HG02798 (cell line): ENCODE results near the gene TPRN.

Experiments used
- ATAC-seq: cut with Tn5 transposase; IDR thresholded peaks from one replicate; pipeline ENCODE4 v1.9.1; 2021; ENCODE audit warnings: mild to moderate bottlenecking; ENCODE audit not compliant: unreplicated experiment, poor library complexity

Gene TPRN

GRCh38 chr9:137163365-137163715 lies 37.2 kb downstream of the TPRN start:
- ATAC-seq = no peak

- no peak for ATAC-seq
Observed at GRCh38 chr9:137162505-137163364, 37.8 kb downstream of the TPRN start.

- ATAC-seq = no peak
Observed at GRCh38 chr9:137161558-137162486, 38.7 kb downstream of the TPRN start.

- ATAC-seq = no peak
Observed at GRCh38 chr9:137160716-137161557, 39.6 kb downstream of the TPRN start.

- ATAC-seq = no peak
Observed at GRCh38 chr9:137160054-137160425, 40.5 kb downstream of the TPRN start.

GRCh38 chr9:137159105-137160053 lies 41.2 kb downstream of the TPRN start:
- no peak for ATAC-seq

GRCh38 chr9:137158625-137159024 lies 41.9 kb downstream of the TPRN start:
- no peak for ATAC-seq

- no peak for ATAC-seq
Observed at GRCh38 chr9:137157618-137158415, 42.7 kb downstream of the TPRN start.

- peak; percentile 34 for ATAC-seq
Observed at GRCh38 chr9:137156567-137157375, 43.8 kb downstream of the TPRN start.

- no peak for ATAC-seq
Observed at GRCh38 chr9:137152844-137153405, 47.6 kb downstream of the TPRN start.

GRCh38 chr9:137150617-137151457 lies 49.7 kb downstream of the TPRN start:
- peak; percentile 61 for ATAC-seq

- peak; percentile 19 for ATAC-seq
Observed at GRCh38 chr9:137149942-137150616, 50.5 kb downstream of the TPRN start.

GRCh38 chr9:137149363-137149762 lies 51.2 kb downstream of the TPRN start:
- ATAC-seq = no peak

- no peak for ATAC-seq
Observed at GRCh38 chr9:137148661-137149060, 51.9 kb downstream of the TPRN start.

GRCh38 chr9:137148242-137148641 lies 52.3 kb downstream of the TPRN start:
- no peak for ATAC-seq

GRCh38 chr9:137147793-137148160 lies 52.8 kb downstream of the TPRN start:
- ATAC-seq = no peak
